AG04450 (cell line): ENCODE results near the gene PECR. TPM values are rescaled to one million over a fixed set of nuclear protein-coding genes. Genes with fewer than 3 reads are reported as not detected.

Experiments used
- CTCF ChIA-PET: fragments of 300-600, 350-600 bp; formaldehyde crosslinking; extraction: SDS; loops from one replicate; lab custom pipeline; 2022; ENCODE audit warnings: antibody characterized with exemption, inconsistent platforms; lab: Charles Lee
- POLR2A ChIA-PET: fragments of 350-600 bp; formaldehyde crosslinking; extraction: SDS; loops from one replicate; lab custom pipeline; 2021; ENCODE audit warnings: antibody characterized with exemption, inconsistent platforms; lab: Yijun Ruan, JAX
- DNase-seq: peaks from one replicate; pipeline ENCODE4 v3.0.0-alpha.2; 2011; ENCODE audit warnings: low read depth, low spot score
- H3K27ac ChIP-seq: one replicate; pipeline ENCODE4 v1.5.1; 2012; ENCODE audit warnings: low read depth, low read length, control low read depth
- H3K27me3 ChIP-seq: one replicate; pipeline ENCODE4 v1.6.0; 2012; ENCODE audit warnings: low read length; ENCODE audit not compliant: control insufficient read depth, insufficient read depth
- H3K4me3 ChIP-seq: 2 replicates; pipeline ENCODE4 v1.5.1; 2011; ENCODE audit warnings: mild to moderate bottlenecking, low read depth, low read length, control low read depth
- H3K9me3 ChIP-seq: 2 replicates; pipeline ENCODE4 v1.5.1; 2012; ENCODE audit warnings: low read length; ENCODE audit not compliant: control insufficient read depth, insufficient read depth
- CTCF ChIP-seq: IDR thresholded peaks from 2 replicates; pipeline ENCODE4 v1.5.1; 2011; ENCODE audit warnings: low read depth, low read length, control low read depth, inconsistent platforms
- polyA plus RNA-seq: library from polyadenylated mRNA; depleted of rRNA; stranded (reverse); fragments of >200 nt; gene quantifications from 2 replicates; pipeline ENCODE4 v1.2.3, GENCODE V29; 2011

The PECR gene
- polyA plus RNA-seq, 1 experiment: 16.7 TPM

GRCh38 chr2:216070195-216070594 lies 11.4 kb downstream of the PECR start:
- H3K4me3 ChIP-seq: no peak overlapping the region
- H3K9me3 ChIP-seq: no peaks in the 10 kb centered on the region
- DNase-seq: no peak
- no peaks in the 10 kb centered on the region for H3K27me3 ChIP-seq
- CTCF ChIA-PET: interaction anchor here (1.3 kb wide), 1 partner anchor 36 kb away, joined by 3 read pairs; no protein-coding TSS in a partner anchor
- no peak overlapping the region for H3K27ac ChIP-seq
- POLR2A ChIA-PET: no interaction called here
- TF ChIP-seq CTCF: no peak

- POLR2A ChIA-PET: no interaction called here
- Histone ChIP-seq H3K27me3 (no peaks in the 10 kb centered on the region), H3K27ac (no peak overlapping the region), H3K9me3 (no peaks in the 10 kb centered on the region), H3K4me3 (no peak overlapping the region)
- DNase-seq: no peak
- TF ChIP-seq CTCF: no peak
- CTCF ChIA-PET: interaction anchor here (1.1 kb wide), 1 partner anchor 35 kb away, joined by 3 read pairs; no protein-coding TSS in a partner anchor
Observed at GRCh38 chr2:216069028-216069427, 12.6 kb downstream of the PECR start.

GRCh38 chr2:216066230-216066629 lies 15.4 kb downstream of the PECR start:
- peak; percentile 49 for DNase-seq
- Histone ChIP-seq H3K27me3 (no peaks in the 10 kb centered on the region), H3K27ac (no peak overlapping the region), H3K9me3 (no peaks in the 10 kb centered on the region), H3K4me3 (no peak overlapping the region)
- ChIA-PET CTCF (interaction anchor here (0.6 kb wide), 1 partner anchor 796 kb away, joined by 5 read pairs; no protein-coding TSS in a partner anchor), POLR2A (no interaction called here)
- TF ChIP-seq CTCF: no peak

GRCh38 chr2:216064665-216065064 lies 16.9 kb downstream of the PECR start:
- TF ChIP-seq CTCF: no peak
- POLR2A ChIA-PET: no interaction called here

GRCh38 chr2:216064014-216064630 lies 17.5 kb downstream of the PECR start:
- Histone ChIP-seq H3K27ac (no peak overlapping the region), H3K4me3 (no peak overlapping the region), H3K9me3 (no peaks in the 10 kb centered on the region), H3K27me3 (no peaks in the 10 kb centered on the region)
- POLR2A ChIA-PET: no interaction called here
- TF ChIP-seq CTCF: no peak; the same call in 1 of the 2 replicates
- CTCF ChIA-PET: no interaction called here
- DNase-seq: no peak

More at GRCh38 chr2:216064665-216065064, 16.9 kb downstream of the PECR start:
- no peak overlapping the region for H3K4me3 ChIP-seq
- no peaks in the 10 kb centered on the region for H3K9me3 ChIP-seq
- no peak overlapping the region for H3K27ac ChIP-seq
- no peaks in the 10 kb centered on the region for H3K27me3 ChIP-seq
- DNase-seq: no peak
- CTCF ChIA-PET: no interaction called here
